ENCODE measurements around the gene HEXA.

DNA sequence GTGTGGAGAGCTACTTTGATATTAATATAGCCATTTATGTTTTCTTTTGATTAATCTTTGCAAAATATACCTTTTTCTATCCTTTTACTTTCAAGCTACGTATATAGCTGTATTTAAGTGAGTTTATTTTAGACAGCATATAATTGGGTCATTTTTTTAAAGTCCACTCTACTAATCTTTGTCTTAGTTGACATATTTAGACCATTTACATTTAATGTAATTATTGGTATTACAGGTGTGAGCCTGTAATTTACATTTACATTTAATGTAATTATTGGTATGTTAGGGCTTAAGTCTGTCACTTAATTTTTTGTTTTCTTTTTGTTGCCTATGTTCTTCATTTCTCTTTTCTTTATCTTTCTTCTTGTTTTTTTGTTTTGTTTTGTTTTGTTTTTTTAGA is 52.1 kb downstream of the HEXA start:
- TF ChIP-seq ELF4 (IDR thresholded peaks at IDR 0.05), result no peak
- TF ChIP-seq SP1 (IDR thresholded peaks at IDR 0.05), result no peak
- TF ChIP-seq L3MBTL2 (conservative IDR thresholded peaks at IDR 0.05), result no peak
- TF ChIP-seq HDGF (IDR thresholded peaks at IDR 0.05; ENCODE audit: borderline replicate concordance), result no peak
- no peak for TF ChIP-seq LEF1 (IDR thresholded peaks at IDR 0.05; ENCODE audit: borderline replicate concordance)
- no peak for TF ChIP-seq FOXA1 (IDR thresholded peaks at IDR 0.05)
- no peak for TF ChIP-seq CTBP1 (IDR thresholded peaks at IDR 0.05; ENCODE audit: borderline replicate concordance)
- TF ChIP-seq FOXM1 (IDR thresholded peaks at IDR 0.05; ENCODE audit: borderline replicate concordance), result no peak
- TF ChIP-seq, protein P1, sequence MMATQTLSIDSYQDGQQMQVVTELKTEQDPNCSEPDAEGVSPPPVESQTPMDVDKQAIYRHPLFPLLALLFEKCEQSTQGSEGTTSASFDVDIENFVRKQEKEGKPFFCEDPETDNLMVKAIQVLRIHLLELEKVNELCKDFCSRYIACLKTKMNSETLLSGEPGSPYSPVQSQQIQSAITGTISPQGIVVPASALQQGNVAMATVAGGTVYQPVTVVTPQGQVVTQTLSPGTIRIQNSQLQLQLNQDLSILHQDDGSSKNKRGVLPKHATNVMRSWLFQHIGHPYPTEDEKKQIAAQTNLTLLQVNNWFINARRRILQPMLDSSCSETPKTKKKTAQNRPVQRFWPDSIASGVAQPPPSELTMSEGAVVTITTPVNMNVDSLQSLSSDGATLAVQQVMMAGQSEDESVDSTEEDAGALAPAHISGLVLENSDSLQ (IDR thresholded peaks at IDR 0.05), result no peak
- TF ChIP-seq BHLHE40 (IDR thresholded peaks at IDR 0.05; ENCODE audit: borderline replicate concordance), result no peak
- TF ChIP-seq TARDBP (IDR thresholded peaks at IDR 0.05), result no peak
- no peak for TF ChIP-seq ARNT (IDR thresholded peaks at IDR 0.05)
- peak; percentile 31; the same call in 1 of the 2 replicates for TF ChIP-seq ZNF384 (IDR thresholded peaks at IDR 0.05)

Measured in HEK293T (cell line).